CD14-positive monocyte (primary cell): Measurements from ENCODE around the gene SYMPK. TPM values are rescaled to one million over a fixed set of nuclear protein-coding genes. Genes with fewer than 3 reads are reported as not detected.
A peak's percentile ranks its signal among the peaks of the same experiment; 100 is the strongest.

Experiments used
- DNase-seq, 3 donors: peaks; one replicate each; pipeline ENCODE4 v3.0.0-alpha.2; 2011 to 2022
- H2AFZ ChIP-seq: 2 replicates; pipeline ENCODE4 v1.6.0; 2012; ENCODE audit warnings: mild to moderate bottlenecking, low read depth, low read length, inconsistent platforms; ENCODE audit not compliant: insufficient read depth, poor library complexity, severe bottlenecking
- H3K27ac ChIP-seq, 2 donors: 1 replicate in 1 of 2; 2 replicates in 1 of 2; pipeline ENCODE4 v1.5.1; 2012 to 2013; ENCODE audit warnings: low read length in 2 of 2, control low read depth in 1 of 2, inconsistent platforms in 1 of 2, low read depth in 1 of 2, mild to moderate bottlenecking in 1 of 2
- H3K27me3 ChIP-seq, 2 donors: one replicate each; pipeline versions ENCODE4 v1.6.0 to v1.6.1; 2011 to 2013; ENCODE audit warnings: low read length in 2 of 2; ENCODE audit not compliant: control insufficient read depth in 2 of 2, insufficient read depth in 2 of 2
- H3K36me3 ChIP-seq, 2 donors: replicated peaks in 1 of 2; 1 replicate in 1 of 2; 2 replicates in 1 of 2; pipeline versions ENCODE4 v1.5.1 to v1.6.1; 2012 to 2013; ENCODE audit warnings: low read length in 2 of 2, control low read depth in 1 of 2, inconsistent platforms in 1 of 2, mild to moderate bottlenecking in 1 of 2; ENCODE audit not compliant: insufficient read depth in 2 of 2, control insufficient read depth in 1 of 2
- H3K4me1 ChIP-seq, 2 donors: 1 replicate in 1 of 2; 2 replicates in 1 of 2; pipeline versions ENCODE4 v1.5.1 to v1.6.1; 2012 to 2013; ENCODE audit warnings: low read length in 2 of 2, control low read depth in 1 of 2, inconsistent platforms in 1 of 2, mild to moderate bottlenecking in 1 of 2, moderate library complexity in 1 of 2; ENCODE audit not compliant: insufficient read depth in 2 of 2, control insufficient read depth in 1 of 2
- H3K4me2 ChIP-seq: replicated peaks from 2 replicates; pipeline ENCODE3; 2012; ENCODE audit warnings: low read length, moderate library complexity, mild to moderate bottlenecking; ENCODE audit not compliant: poor library complexity, severe bottlenecking; ENCODE audit errors: extremely low read depth
- H3K4me3 ChIP-seq, 3 experiments: fragments of 200-600 bp in 1 of 3; sonication (generic) in 1 of 3; replicated peaks in 1 of 3; 1 replicate in 2 of 3; 2 replicates in 1 of 3; pipeline ENCODE4 v1.5.1; 2011 to 2013; ENCODE audit warnings: low read length in 3 of 3, mild to moderate bottlenecking in 3 of 3, control low read depth in 2 of 3, low read depth in 2 of 3, inconsistent platforms in 1 of 3, moderate library complexity in 1 of 3
- H3K79me2 ChIP-seq: 2 replicates; pipeline ENCODE4 v1.6.0; 2012; ENCODE audit warnings: mild to moderate bottlenecking, control low read depth, inconsistent platforms, low read length, moderate library complexity; ENCODE audit not compliant: insufficient read depth
- H3K9ac ChIP-seq: 2 replicates; pipeline ENCODE4 v1.6.0; 2017; ENCODE audit warnings: low read length, mild to moderate bottlenecking; ENCODE audit not compliant: insufficient read depth, poor library complexity, severe bottlenecking
- H3K9me3 ChIP-seq, 2 donors: replicated peaks in 1 of 2; 1 replicate in 1 of 2; 2 replicates in 1 of 2; pipeline versions ENCODE4 v1.5.1 to v1.6.1; 2012 to 2013; ENCODE audit warnings: low read length in 2 of 2, control low read depth in 1 of 2; ENCODE audit not compliant: control insufficient read depth in 1 of 2, insufficient read depth in 1 of 2
- H4K20me1 ChIP-seq: 2 replicates; pipeline ENCODE4 v1.6.0; 2012; ENCODE audit warnings: mild to moderate bottlenecking, low read length, control low read depth, moderate library complexity; ENCODE audit not compliant: insufficient read depth
- H3K27ac Mint-ChIP-seq, 7 donors: one replicate each; pipeline ENCODE4 v1.8.0; 2020; ENCODE audit warnings: mild to moderate bottlenecking in 7 of 7, mixed read lengths in 7 of 7, moderate library complexity in 6 of 7, inconsistent platforms in 2 of 7
- H3K27me3 Mint-ChIP-seq, 3 donors: one replicate each; pipeline ENCODE4 v1.8.0; 2021 to 2022; ENCODE audit warnings: low read depth in 3 of 3, mild to moderate bottlenecking in 3 of 3, mixed read lengths in 3 of 3, moderate library complexity in 3 of 3, inconsistent platforms in 1 of 3
- H3K36me3 Mint-ChIP-seq, 2 donors: one replicate each; pipeline ENCODE4 v1.8.0; 2020; ENCODE audit warnings: mixed read lengths in 2 of 2, inconsistent platforms in 1 of 2, mild to moderate bottlenecking in 1 of 2
- H3K4me1 Mint-ChIP-seq: one replicate; pipeline ENCODE4 v1.8.0; 2020; ENCODE audit warnings: mild to moderate bottlenecking, mixed read lengths
- H3K4me3 Mint-ChIP-seq, 2 donors: one replicate each; pipeline ENCODE4 v1.8.0; 2020; ENCODE audit warnings: mild to moderate bottlenecking in 2 of 2, mixed read lengths in 2 of 2, moderate library complexity in 1 of 2
- H3K9me3 Mint-ChIP-seq, 7 donors: one replicate each; pipeline ENCODE4 v1.8.0; 2020 to 2022; ENCODE audit warnings: mixed read lengths in 7 of 7, mild to moderate bottlenecking in 6 of 7, moderate library complexity in 6 of 7, inconsistent platforms in 2 of 7
- WGBS: methylation state at CpG from one replicate; pipeline ENCODE4 v1.1.5; 2013; ENCODE audit warnings: missing lambda C conversion rate; ENCODE audit not compliant: insufficient coverage; 5-methylcytosine and 5-hydroxymethylcytosine counted together
- intact Hi-C, 2 donors: fragments of 100-400 bp; cut with micrococcal nuclease; formaldehyde crosslinking; loops; one replicate each; pipeline versions ENCODE4 v1.15.0 to v1.15.1; 2023
- polyA plus RNA-seq, 3 donors: library from polyadenylated mRNA; depleted of rRNA in 1 of 3; unstranded in 2 of 3; stranded (reverse) in 1 of 3; fragments of 300-500 nt in 2 of 3; fragments of >200 nt in 1 of 3; fragmentation: Illumina TruSeq in 2 of 3; gene quantifications; 1 replicate in 2 of 3; 2 replicates in 1 of 3; pipeline ENCODE4 v1.2.3, GENCODE V29; 2012 to 2021
- TF ChIP-seq, protein P1 (sequence below): fragments of 200-600 bp; IDR thresholded peaks from one replicate; pipeline ENCODE4 v1.8.0; 2022; ENCODE audit warnings: antibody characterized with exemption, mild to moderate bottlenecking

SYMPK gene
- polyA plus RNA-seq, 3 donors: 5.6 to 96.1 (median 15.7) TPM

DNA sequence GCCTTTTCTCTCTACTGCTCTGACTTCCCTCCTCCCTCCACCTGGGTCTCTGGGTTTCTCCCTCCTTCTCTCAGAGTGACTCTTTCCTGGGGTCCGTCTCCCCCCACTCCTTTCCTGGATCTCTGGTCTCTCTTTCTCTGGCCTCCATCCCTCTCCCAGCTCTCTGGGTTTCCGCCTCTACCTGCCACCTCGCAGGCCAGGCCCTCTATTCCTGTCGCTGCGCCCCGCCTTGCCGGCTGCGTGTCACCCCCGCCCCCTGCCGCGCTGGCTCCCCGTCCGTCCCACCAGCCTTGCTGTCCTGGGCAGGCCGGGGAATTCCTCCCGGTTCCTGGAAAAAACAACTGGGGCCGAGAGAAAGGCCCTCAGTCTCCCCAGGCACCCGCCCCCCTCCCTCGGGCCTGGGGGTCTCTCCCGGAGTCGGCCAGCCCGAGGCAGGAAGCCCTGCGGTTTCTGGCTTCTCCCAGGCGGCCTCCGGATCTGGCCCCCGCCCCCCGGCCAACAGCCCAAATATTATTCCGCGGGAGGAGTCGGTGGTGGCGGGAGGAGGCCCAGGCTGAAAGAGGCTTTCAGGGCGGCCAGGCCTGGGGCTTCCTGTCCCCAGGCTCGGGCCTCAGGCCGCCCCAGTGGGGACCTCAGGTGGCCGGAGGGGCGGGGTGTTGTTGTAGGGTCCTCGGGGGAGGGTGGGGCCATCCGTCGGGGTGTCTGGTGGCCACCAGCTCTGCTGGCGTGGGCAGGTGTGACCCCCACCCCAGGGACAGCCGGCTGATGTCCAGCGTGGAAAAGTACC, 13.7 kb upstream of the SYMPK start:
- peaks cover 0 to 9% (median 0%) of the 10 kb centered on the region in 7 donors for H3K9me3 Mint-ChIP-seq
- Histone ChIP-seq H3K9ac (peak overlapping the region; percentile 42), H2AFZ (no peak overlapping the region), H3K4me2 (no peak overlapping the region), H3K4me3 (no peak overlapping the region), H4K20me1 (no peaks in the 10 kb centered on the region), H3K27ac (no peak overlapping the region), H3K27me3 (peaks cover 23 to 56% of the 10 kb centered on the region in 2 donors), H3K4me1 (peaks cover 4 to 7% of the 10 kb centered on the region in 2 donors), H3K79me2 (no peaks in the 10 kb centered on the region), H3K9me3 (no peaks in the 10 kb centered on the region), H3K36me3 (no peaks in the 10 kb centered on the region)
- H3K27me3 Mint-ChIP-seq: peaks cover 53 to 67% (median 59%) of the 10 kb centered on the region in 3 donors
- H3K4me3 Mint-ChIP-seq: peak overlapping the region in 1 of 2 donors; percentile 66
- no peak overlapping the region for H3K27ac Mint-ChIP-seq
- TF ChIP-seq, protein P1, sequence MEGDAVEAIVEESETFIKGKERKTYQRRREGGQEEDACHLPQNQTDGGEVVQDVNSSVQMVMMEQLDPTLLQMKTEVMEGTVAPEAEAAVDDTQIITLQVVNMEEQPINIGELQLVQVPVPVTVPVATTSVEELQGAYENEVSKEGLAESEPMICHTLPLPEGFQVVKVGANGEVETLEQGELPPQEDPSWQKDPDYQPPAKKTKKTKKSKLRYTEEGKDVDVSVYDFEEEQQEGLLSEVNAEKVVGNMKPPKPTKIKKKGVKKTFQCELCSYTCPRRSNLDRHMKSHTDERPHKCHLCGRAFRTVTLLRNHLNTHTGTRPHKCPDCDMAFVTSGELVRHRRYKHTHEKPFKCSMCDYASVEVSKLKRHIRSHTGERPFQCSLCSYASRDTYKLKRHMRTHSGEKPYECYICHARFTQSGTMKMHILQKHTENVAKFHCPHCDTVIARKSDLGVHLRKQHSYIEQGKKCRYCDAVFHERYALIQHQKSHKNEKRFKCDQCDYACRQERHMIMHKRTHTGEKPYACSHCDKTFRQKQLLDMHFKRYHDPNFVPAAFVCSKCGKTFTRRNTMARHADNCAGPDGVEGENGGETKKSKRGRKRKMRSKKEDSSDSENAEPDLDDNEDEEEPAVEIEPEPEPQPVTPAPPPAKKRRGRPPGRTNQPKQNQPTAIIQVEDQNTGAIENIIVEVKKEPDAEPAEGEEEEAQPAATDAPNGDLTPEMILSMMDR: no peak
- peaks cover 0 to 4% of the 10 kb centered on the region in 2 donors for H3K36me3 Mint-ChIP-seq
- DNase-seq: no peak
- intact Hi-C loops: no loop called here
- H3K4me1 Mint-ChIP-seq: peaks cover 12% of the 10 kb centered on the region
- WGBS: 2% methylated on average over 29 of the region's 41 CpGs

DNA sequence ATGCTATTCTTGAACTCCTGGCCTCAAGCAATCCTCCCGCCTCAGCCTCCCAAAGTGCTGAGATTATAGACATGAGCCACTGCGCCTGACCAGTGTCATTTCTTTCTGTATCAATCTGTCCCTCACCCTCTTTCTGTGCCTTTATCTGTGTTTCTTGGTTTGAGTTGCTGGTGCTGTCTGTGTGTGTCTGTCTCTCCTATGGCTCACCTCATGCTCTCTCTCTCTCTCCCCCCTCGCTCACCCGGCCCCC, 13.1 kb upstream of the SYMPK start:
- DNase-seq: no peak
- Mint-ChIP-seq H3K36me3 (peaks cover 0 to 4% of the 10 kb centered on the region in 2 donors), H3K27ac (no peak overlapping the region), H3K27me3 (peaks cover 56 to 66% (median 61%) of the 10 kb centered on the region in 3 donors), H3K4me1 (peaks cover 12% of the 10 kb centered on the region), H3K9me3 (peaks cover 0 to 9% (median 0%) of the 10 kb centered on the region in 7 donors), H3K4me3 (peak overlapping the region in 1 of 2 donors; percentile 66)
- no peak overlapping the region for H3K27ac ChIP-seq
- H3K79me2 ChIP-seq: no peaks in the 10 kb centered on the region
- H3K27me3 ChIP-seq: peaks cover 23 to 53% of the 10 kb centered on the region in 2 donors
- no peaks in the 10 kb centered on the region for H3K36me3 ChIP-seq
- H3K9ac ChIP-seq: no peak overlapping the region
- no peak overlapping the region for H3K4me2 ChIP-seq
- no peak overlapping the region for H3K4me3 ChIP-seq
- TF ChIP-seq, protein P1: no peak
- no peaks in the 10 kb centered on the region for H4K20me1 ChIP-seq
- peaks cover 4 to 7% of the 10 kb centered on the region in 2 donors for H3K4me1 ChIP-seq
- intact Hi-C loops: no loop called here
- H2AFZ ChIP-seq: no peak overlapping the region
- no peaks in the 10 kb centered on the region for H3K9me3 ChIP-seq
- 0% methylated on average over 2 of the region's 4 CpGs for WGBS
